ENCODE data around the gene HLA-DRA.

DNA sequence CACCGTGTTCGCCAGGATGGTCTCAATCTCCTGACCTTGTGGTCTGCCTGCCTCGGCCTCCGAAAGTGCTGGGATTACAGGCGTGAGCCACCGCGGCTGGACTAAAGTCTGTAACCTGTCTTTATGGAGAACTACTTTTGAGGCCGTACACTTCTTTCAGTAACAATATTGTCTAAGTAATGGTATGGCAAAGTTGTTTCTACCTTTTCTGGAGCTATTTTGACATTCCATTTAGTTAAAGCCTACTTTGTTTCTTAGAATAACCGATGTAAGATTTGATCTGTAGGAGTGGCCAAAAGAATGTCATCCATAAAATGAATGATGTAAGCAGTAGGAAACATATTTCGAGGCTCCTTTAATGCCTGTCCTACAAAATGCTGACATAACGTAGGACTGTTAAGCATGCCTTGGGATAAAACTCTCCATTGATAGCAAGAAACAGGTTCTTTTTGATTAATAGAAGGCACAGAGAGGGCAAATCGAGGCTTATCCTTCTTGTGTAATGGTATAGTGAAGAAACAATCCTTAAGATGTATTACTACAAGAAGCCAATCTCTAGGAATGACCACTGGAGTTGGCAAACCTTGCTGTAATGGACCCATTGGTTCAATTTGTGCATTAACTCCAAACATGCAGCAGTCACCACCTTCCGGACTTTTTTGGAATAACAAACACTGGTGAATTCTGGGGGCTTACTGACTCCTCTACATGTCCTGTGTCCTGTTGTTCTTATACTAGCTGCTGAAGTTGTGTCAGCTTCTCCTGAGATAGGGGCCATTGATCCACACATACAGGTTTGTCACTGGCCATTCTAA is 35.9 kb downstream of the HLA-DRA start:
- no peak for TF ChIP-seq CTCF (IDR thresholded peaks at IDR 0.05)
- no peak for TF ChIP-seq POLR2A (IDR thresholded peaks at IDR 0.05)

All from testis (tissue), 2 donors.